BJ (cell line): Measurements from ENCODE around the gene GPC6. TPM values are rescaled to one million over a fixed set of nuclear protein-coding genes. Genes with fewer than 3 reads are reported as not detected.

Experiments
- CTCF ChIA-PET: fragments of 350-600 bp; formaldehyde crosslinking; extraction: SDS; loops from one replicate; lab custom pipeline; 2021; ENCODE audit warnings: antibody characterized with exemption, inconsistent platforms; lab: Yijun Ruan, JAX
- POLR2A ChIA-PET: fragments of 300-600 bp; sonication (Branson Sonifier 250); formaldehyde crosslinking; extraction: SDS; loops from one replicate; lab custom pipeline; 2021; ENCODE audit warnings: antibody characterized with exemption; lab: Charles Lee
- DNase-seq: peaks from one replicate; pipeline ENCODE4 v3.0.0-alpha.2; 2011; ENCODE audit warnings: low read depth
- H3K27me3 ChIP-seq: 2 replicates; pipeline ENCODE4 v1.6.0; 2011; ENCODE audit warnings: low read length; ENCODE audit not compliant: control insufficient read depth, insufficient read depth
- H3K36me3 ChIP-seq: 2 replicates; pipeline ENCODE4 v1.5.1; 2011; ENCODE audit warnings: low read length; ENCODE audit not compliant: control insufficient read depth, insufficient read depth
- H3K4me3 ChIP-seq: 2 replicates; pipeline ENCODE4 v1.5.1; 2011; ENCODE audit warnings: low read depth, mild to moderate bottlenecking, control low read depth, low read length
- CTCF ChIP-seq: IDR thresholded peaks from 2 replicates; pipeline ENCODE4 v1.5.1; 2011; ENCODE audit warnings: low read depth, mild to moderate bottlenecking, control low read depth, inconsistent platforms, low read length, moderate library complexity; ENCODE audit not compliant: insufficient read depth
- polyA plus RNA-seq: library from polyadenylated mRNA; depleted of rRNA; stranded (reverse); fragments of >200 nt; gene quantifications from 2 replicates; pipeline ENCODE4 v1.2.3, GENCODE V29; 2011

The GPC6 gene
- polyA plus RNA-seq, 1 experiment, result 23.0 TPM

GRCh38 chr13:93339550-93339949, 112.9 kb downstream of the GPC6 start:
- Histone ChIP-seq H3K27me3 (no peaks in the 10 kb centered on the region), H3K36me3 (no peaks in the 10 kb centered on the region), H3K4me3 (no peak overlapping the region)
- TF ChIP-seq CTCF, result no peak
- ChIA-PET CTCF (no interaction called here), POLR2A (no interaction called here)
- DNase-seq, result no peak

GRCh38 chr13:93341517-93341916, 114.9 kb downstream of the GPC6 start:
- Histone ChIP-seq H3K36me3 (no peaks in the 10 kb centered on the region), H3K4me3 (no peak overlapping the region), H3K27me3 (no peaks in the 10 kb centered on the region)
- CTCF ChIA-PET, result no interaction called here
- no peak for DNase-seq
- POLR2A ChIA-PET, result no interaction called here
- no peak for TF ChIP-seq CTCF

GRCh38 chr13:93343097-93343496, 116.5 kb downstream of the GPC6 start:
- Histone ChIP-seq H3K27me3 (no peaks in the 10 kb centered on the region), H3K4me3 (no peak overlapping the region), H3K36me3 (no peaks in the 10 kb centered on the region)
- no peak for TF ChIP-seq CTCF
- POLR2A ChIA-PET, result no interaction called here
- CTCF ChIA-PET, result no interaction called here
- DNase-seq, result no peak

- ChIA-PET CTCF (no interaction called here), POLR2A (no interaction called here)
- TF ChIP-seq CTCF, result no peak
Measured at GRCh38 chr13:93344048-93344705, 117.6 kb downstream of the GPC6 start.

GRCh38 chr13:93345024-93345423, 118.4 kb downstream of the GPC6 start:
- H3K36me3 ChIP-seq, result no peaks in the 10 kb centered on the region
- no peaks in the 10 kb centered on the region for H3K27me3 ChIP-seq
- POLR2A ChIA-PET, result interaction anchor here (0.6 kb wide), 1 partner anchor 14 kb away, joined by 24 read pairs; no protein-coding TSS in a partner anchor
- TF ChIP-seq CTCF, result no peak
- CTCF ChIA-PET, result interaction anchor here (0.6 kb wide), 1 partner anchor 1090 kb away, joined by 3 read pairs; no protein-coding TSS in a partner anchor
- no peak overlapping the region for H3K4me3 ChIP-seq
- DNase-seq, result no peak

More at GRCh38 chr13:93344048-93344705, 117.6 kb downstream of the GPC6 start:
- Histone ChIP-seq H3K36me3 (no peaks in the 10 kb centered on the region), H3K27me3 (no peaks in the 10 kb centered on the region), H3K4me3 (no peak overlapping the region)
- DNase-seq, result no peak
